Ovary (tissue), 3 donors: ENCODE measurements around the gene LRTM2.

Experiments
- CTCF ChIP-seq, 3 donors: fragments of 450-650 bp in 2 of 3; fragments of 200-600 bp in 1 of 3; IDR thresholded peaks; one replicate each; pipeline versions ENCODE4 v1.5.1 to v1.8.0; 2016 to 2022; ENCODE audit warnings: antibody characterized with exemption in 3 of 3, mild to moderate bottlenecking in 1 of 3
- EP300 ChIP-seq: sonication (generic); formaldehyde crosslinking; IDR thresholded peaks from one replicate; pipeline ENCODE4 v1.6.1; 2017; ENCODE audit warnings: antibody characterized with exemption
- POLR2A ChIP-seq: fragments of 450-650 bp; IDR thresholded peaks from one replicate; pipeline ENCODE4 v1.6.1; 2017; ENCODE audit warnings: antibody characterized with exemption, mild to moderate bottlenecking, moderate library complexity
- donor health status: DM: no; HTN: no; CAD: no.

- no peak for TF ChIP-seq EP300
- TF ChIP-seq CTCF (IDR thresholded peaks at IDR 0.05) = no peak
- no peak for TF ChIP-seq POLR2A
These were observed 23.8 kb upstream of the LRTM2 start for GRCh38 chr12:1796515-1797010.
